T-helper 2 cell treated with Interferon-gamma antibody and Interleukin-4, amounts not matched to agents 5 μg/mL and 100 μg/mL, for 36 hours (primary cell): ENCODE data around the gene CUX1.
"Not testable (repeated sequence)": the region's sequence is repeated elsewhere in the genome, so short reads cannot be mapped to it uniquely, and the experiment has no call there.

ENCODE experiments used
- DNase-seq: peaks from one replicate; pipeline ENCODE4 v3.0.0; 2021; ENCODE audit warnings: low spot score
- H3K27ac Mint-ChIP-seq: one replicate; pipeline ENCODE4 v1.8.0; 2021; ENCODE audit warnings: mild to moderate bottlenecking, mixed read lengths
- H3K27me3 Mint-ChIP-seq: one replicate; pipeline ENCODE4 v1.8.0; 2021; ENCODE audit warnings: low read depth, mixed read lengths
- H3K36me3 Mint-ChIP-seq: one replicate; pipeline ENCODE4 v1.8.0; 2021; ENCODE audit warnings: low read depth, mixed read lengths
- H3K4me1 Mint-ChIP-seq: one replicate; pipeline ENCODE4 v1.8.0; 2021; ENCODE audit warnings: low read depth, mixed read lengths
- H3K4me3 Mint-ChIP-seq: one replicate; pipeline ENCODE4 v1.8.0; 2022; ENCODE audit warnings: mild to moderate bottlenecking, moderate library complexity, mixed read lengths
- H3K9me3 Mint-ChIP-seq: one replicate; pipeline ENCODE4 v1.8.0; 2021; ENCODE audit warnings: mixed read lengths

Gene CUX1

DNA sequence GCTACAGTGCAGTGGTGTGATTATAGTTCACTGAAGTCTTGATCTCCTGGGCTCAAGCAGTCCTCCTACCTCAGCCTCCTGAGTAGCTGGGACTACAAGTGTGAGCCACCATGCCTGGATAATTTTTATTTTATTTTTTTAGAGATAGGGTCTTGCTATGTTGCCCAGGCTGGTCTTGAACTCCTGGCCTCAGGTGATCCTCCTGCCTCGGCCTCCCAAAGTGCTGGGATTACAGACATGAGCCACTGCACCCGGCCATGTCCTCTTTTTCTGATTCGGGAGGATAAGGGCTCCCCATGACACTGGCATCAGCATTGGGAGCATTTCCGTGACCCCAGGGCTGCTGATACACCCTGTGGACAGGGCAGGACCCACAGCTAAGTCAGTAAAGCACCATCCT is 69.9 kb downstream of the CUX1 start:
- H3K4me3 Mint-ChIP-seq, DNase-seq, H3K36me3 Mint-ChIP-seq, H3K9me3 Mint-ChIP-seq, H3K27ac Mint-ChIP-seq, H3K27me3 Mint-ChIP-seq: not testable (repeated sequence)
- H3K4me1 Mint-ChIP-seq: peaks cover 10% of the 10 kb centered on the region

- H3K4me1 Mint-ChIP-seq: peaks cover 10% of the 10 kb centered on the region
- not testable (repeated sequence) for H3K36me3 Mint-ChIP-seq, H3K9me3 Mint-ChIP-seq, H3K27me3 Mint-ChIP-seq, H3K27ac Mint-ChIP-seq, H3K4me3 Mint-ChIP-seq, DNase-seq
These were observed 71.1 kb downstream of the CUX1 start for GRCh38 chr7:101888564-101888963.

DNA sequence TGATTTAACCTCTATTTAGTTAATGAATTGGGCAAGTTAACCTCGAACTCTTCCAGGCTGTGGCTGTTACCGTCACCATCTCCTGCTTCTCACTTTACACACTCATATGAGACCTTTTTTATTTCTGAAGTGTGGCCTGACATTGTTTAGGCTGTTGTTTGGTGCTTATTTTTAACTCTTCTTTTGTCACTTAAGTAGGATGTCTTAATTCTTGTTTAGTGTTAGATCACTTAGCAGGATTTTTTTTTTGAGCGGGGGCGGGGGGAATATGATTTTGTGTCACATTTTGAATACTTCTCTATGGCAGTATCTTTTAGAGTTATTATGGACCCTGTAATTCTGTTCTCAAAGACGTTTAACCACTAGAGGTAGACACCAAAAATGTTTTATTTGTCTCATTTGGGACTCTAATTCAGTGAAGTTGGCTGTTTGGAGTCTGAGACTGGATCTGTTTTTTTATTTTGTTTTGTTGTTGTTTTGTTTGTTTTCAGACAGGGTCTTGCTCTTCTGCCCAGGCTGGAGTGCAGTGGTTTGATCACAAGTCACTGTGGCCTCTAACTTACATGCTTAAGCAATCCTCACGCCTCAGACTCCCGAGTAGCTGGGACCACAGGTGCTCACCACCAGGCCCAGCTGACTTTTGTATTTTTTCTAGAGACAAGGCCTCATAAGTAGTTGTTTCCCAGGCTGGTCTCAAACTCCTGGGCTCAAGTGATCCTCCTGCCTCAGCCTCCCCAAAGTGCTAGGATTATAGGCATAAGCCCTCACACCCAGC is 73.5 kb downstream of the CUX1 start:
- no peak overlapping the region for H3K27ac Mint-ChIP-seq
- no peaks in the 10 kb centered on the region for H3K9me3 Mint-ChIP-seq
- H3K4me3 Mint-ChIP-seq: no peak overlapping the region
- H3K4me1 Mint-ChIP-seq: no peaks in the 10 kb centered on the region
- no peaks in the 10 kb centered on the region for H3K27me3 Mint-ChIP-seq
- no peak for DNase-seq
- H3K36me3 Mint-ChIP-seq: no peaks in the 10 kb centered on the region

DNA sequence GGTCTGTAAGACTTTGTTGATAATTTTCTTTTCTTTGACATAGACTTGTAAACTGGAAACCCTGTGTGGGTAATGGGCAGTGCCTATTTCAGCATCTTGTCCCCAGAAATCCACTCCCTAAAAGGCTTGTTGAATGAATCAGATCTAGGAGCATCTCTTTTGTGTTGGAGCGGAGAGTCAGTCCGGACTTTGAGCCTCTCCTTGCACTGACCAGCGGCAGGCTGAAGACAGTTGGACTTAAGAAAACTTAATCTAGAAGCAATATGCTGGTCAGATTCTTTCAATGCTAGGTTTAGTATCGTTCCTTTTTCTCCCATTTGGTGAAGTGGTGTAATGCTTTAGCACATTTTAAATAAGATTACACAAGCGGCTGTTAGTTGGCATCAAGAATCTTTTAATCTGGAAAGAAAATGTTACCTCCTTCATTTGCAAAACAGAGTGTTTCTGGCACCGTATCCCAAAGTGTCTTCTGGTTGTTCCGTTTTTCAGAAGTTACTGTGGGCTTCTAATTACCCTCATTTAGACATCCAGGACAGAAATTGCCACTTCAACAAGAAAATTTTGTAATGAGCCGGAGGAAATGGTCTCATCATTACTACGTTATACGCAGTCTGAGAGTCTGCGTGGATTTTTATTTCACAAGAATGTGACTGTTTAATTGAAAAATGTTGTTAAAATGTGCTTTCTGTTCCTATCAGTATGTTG is 74.7 kb downstream of the CUX1 start:
- H3K4me3 Mint-ChIP-seq: no peak overlapping the region
- no peak for DNase-seq
- H3K9me3 Mint-ChIP-seq: no peaks in the 10 kb centered on the region
- no peaks in the 10 kb centered on the region for H3K27me3 Mint-ChIP-seq
- no peak overlapping the region for H3K27ac Mint-ChIP-seq
- H3K4me1 Mint-ChIP-seq: no peaks in the 10 kb centered on the region
- no peaks in the 10 kb centered on the region for H3K36me3 Mint-ChIP-seq

- Mint-ChIP-seq H3K4me3 (no peak overlapping the region), H3K36me3 (no peaks in the 10 kb centered on the region), H3K9me3 (no peaks in the 10 kb centered on the region), H3K27ac (no peak overlapping the region), H3K27me3 (no peaks in the 10 kb centered on the region), H3K4me1 (no peaks in the 10 kb centered on the region)
- no peak for DNase-seq
These were observed 76.1 kb downstream of the CUX1 start for GRCh38 chr7:101893341-101894082.

GRCh38 chr7:101896316-101896715 is 78.9 kb downstream of the CUX1 start:
- Mint-ChIP-seq H3K4me3 (no peak overlapping the region), H3K36me3 (no peaks in the 10 kb centered on the region), H3K9me3 (no peaks in the 10 kb centered on the region), H3K27ac (no peak overlapping the region), H3K27me3 (no peaks in the 10 kb centered on the region), H3K4me1 (no peaks in the 10 kb centered on the region)
- no peak for DNase-seq

DNA sequence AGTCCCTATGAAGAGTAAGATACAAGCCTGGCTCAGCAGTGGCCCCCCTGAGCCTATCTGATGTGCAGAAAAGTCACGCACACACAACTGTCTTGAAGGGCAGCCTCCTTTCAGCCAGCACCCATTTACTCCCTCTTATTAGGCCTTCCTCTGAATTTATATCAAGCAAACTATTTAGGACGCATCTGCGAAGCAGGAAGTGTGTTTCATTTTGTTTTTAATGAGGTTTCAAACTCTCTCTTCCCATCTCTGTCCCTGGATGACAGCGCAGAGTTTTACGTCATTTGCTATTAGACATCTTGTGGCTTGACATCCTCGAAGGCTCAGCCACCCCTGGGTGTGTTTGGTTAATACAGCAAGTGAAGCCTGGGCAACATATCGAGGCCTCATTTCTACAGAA is 79.5 kb downstream of the CUX1 start:
- Mint-ChIP-seq H3K27ac (no peak overlapping the region), H3K9me3 (no peaks in the 10 kb centered on the region), H3K4me3 (no peak overlapping the region), H3K27me3 (no peaks in the 10 kb centered on the region), H3K36me3 (no peaks in the 10 kb centered on the region), H3K4me1 (no peaks in the 10 kb centered on the region)
- no peak for DNase-seq

DNA sequence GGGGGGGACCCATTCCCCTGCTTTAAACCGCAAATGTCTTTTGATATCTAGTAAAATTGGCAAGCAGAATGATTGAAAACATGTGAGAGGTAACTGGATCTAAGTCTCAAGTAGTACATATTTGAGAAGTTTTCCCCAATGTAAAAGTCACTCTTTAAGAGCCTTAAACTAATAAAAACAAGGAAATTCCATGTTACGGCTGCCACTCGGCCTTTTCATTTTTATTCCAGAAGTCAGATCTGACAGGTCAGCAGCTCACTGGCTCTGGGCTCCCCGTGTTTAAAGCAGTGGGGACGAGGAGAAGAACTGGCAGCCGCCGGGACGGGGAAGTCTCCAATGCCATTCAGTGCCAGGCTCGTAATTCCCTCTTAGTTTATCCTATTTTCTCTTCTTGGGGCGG is 80.7 kb downstream of the CUX1 start:
- no peaks in the 10 kb centered on the region for H3K9me3 Mint-ChIP-seq
- no peaks in the 10 kb centered on the region for H3K27me3 Mint-ChIP-seq
- H3K4me1 Mint-ChIP-seq: no peaks in the 10 kb centered on the region
- no peak overlapping the region for H3K27ac Mint-ChIP-seq
- H3K4me3 Mint-ChIP-seq: no peak overlapping the region
- no peak for DNase-seq
- no peaks in the 10 kb centered on the region for H3K36me3 Mint-ChIP-seq

DNA sequence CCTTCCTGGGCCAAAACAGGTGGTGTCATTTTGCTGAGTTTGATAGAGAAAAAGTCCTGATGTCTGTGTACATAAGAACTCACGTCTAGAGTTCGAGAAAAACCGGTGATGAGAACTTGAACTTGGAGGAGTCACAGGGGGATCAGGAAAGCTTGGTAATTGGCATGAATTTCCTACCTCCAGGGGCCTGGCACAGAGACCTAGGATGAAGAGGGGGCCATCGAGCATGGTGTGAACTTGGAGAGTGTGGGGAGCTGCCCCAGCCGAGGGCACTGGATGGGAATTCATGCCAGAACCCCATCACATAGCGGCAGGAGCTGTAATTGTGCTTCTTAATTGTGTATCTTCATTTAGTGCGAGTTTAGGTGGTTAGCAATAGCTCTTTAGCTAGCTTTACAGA is 82.2 kb downstream of the CUX1 start:
- Mint-ChIP-seq H3K27ac (no peak overlapping the region), H3K4me3 (no peak overlapping the region), H3K9me3 (no peaks in the 10 kb centered on the region), H3K4me1 (no peaks in the 10 kb centered on the region), H3K36me3 (no peaks in the 10 kb centered on the region), H3K27me3 (no peaks in the 10 kb centered on the region)
- DNase-seq: no peak

GRCh38 chr7:101900103-101900502 is 82.7 kb downstream of the CUX1 start:
- Mint-ChIP-seq H3K27me3 (no peaks in the 10 kb centered on the region), H3K9me3 (no peaks in the 10 kb centered on the region), H3K36me3 (no peaks in the 10 kb centered on the region), H3K4me1 (no peaks in the 10 kb centered on the region), H3K4me3 (no peak overlapping the region), H3K27ac (no peak overlapping the region)
- DNase-seq: no peak

- no peak for DNase-seq
- Mint-ChIP-seq H3K4me3 (no peak overlapping the region), H3K27me3 (no peaks in the 10 kb centered on the region), H3K36me3 (no peaks in the 10 kb centered on the region), H3K9me3 (no peaks in the 10 kb centered on the region), H3K4me1 (no peaks in the 10 kb centered on the region), H3K27ac (no peak overlapping the region)
These were observed 84.5 kb downstream of the CUX1 start for GRCh38 chr7:101901661-101902491.

GRCh38 chr7:101902680-101903514 is 85.5 kb downstream of the CUX1 start:
- Mint-ChIP-seq H3K4me1 (no peaks in the 10 kb centered on the region), H3K27me3 (no peaks in the 10 kb centered on the region), H3K9me3 (no peaks in the 10 kb centered on the region), H3K36me3 (no peaks in the 10 kb centered on the region), H3K4me3 (no peak overlapping the region), H3K27ac (no peak overlapping the region)
- no peak for DNase-seq

DNA sequence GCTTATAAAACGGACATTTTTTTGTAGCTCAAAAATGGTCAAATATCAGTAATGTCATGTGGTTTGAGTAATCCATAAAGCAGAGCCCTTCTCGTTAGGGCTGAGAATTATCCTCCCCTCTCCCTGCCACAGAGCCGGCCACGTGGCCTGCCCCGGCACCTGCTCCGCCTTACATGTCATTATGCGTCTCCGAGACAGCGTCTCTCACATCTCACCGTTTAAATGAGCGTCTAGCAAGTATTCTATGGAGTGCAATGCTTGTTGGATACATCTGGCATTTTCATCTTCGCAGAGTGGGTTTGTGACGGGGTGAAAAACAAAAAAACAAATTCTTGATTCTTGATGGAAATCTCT is 86.1 kb downstream of the CUX1 start:
- Mint-ChIP-seq H3K4me3 (no peak overlapping the region), H3K27me3 (no peaks in the 10 kb centered on the region), H3K9me3 (no peaks in the 10 kb centered on the region), H3K36me3 (no peaks in the 10 kb centered on the region), H3K4me1 (no peaks in the 10 kb centered on the region), H3K27ac (no peak overlapping the region)
- no peak for DNase-seq
